GM21390 (cell line): ENCODE measurements around the gene OR51B5.
"Not testable (repeated sequence)": the region's sequence is repeated elsewhere in the genome, so short reads cannot be mapped to it uniquely, and the experiment has no call there.

Experiments
- ATAC-seq: cut with Tn5 transposase; IDR thresholded peaks from one replicate; pipeline ENCODE4 v1.9.1; 2021; ENCODE audit not compliant: unreplicated experiment

The OR51B5 gene

DNA sequence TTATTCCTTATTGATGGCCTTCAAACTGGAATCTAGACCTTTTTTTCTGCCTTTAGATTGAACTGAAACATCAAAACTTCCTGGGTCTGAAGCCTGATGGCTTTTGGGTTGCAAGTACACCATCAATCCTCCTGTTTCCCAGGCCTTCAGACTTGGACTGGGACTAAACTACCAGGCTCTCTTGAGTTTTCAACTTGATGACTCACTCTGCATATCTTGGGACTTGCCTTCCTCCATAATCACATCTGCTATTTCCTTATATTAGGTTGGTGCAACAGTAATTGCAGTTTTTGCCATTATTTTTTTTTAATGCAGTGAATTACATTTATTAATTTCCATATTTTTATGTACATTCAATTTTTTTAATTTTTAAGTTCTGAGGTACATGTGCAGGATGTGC, 7.0 kb downstream of the OR51B5 start:
- no peak for ATAC-seq

DNA sequence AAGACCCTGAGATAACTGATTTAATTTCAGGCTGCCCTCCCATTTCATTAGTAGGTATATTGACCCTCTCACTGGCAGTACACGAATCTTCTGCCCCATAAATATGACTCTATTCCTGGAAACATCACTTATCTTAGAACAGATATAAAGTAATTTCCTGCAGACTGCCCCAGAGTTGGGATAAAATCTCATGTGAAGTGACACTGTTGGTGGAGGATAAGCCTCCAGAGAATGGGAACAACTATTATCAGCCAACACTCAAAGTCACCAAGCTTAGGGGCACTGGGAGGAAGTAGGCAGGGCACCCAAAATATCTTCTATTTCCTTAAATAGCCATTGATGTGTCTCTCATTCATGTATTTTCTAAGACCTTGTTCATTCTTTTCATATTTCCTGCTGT, 8.2 kb downstream of the OR51B5 start:
- no peak for ATAC-seq

DNA sequence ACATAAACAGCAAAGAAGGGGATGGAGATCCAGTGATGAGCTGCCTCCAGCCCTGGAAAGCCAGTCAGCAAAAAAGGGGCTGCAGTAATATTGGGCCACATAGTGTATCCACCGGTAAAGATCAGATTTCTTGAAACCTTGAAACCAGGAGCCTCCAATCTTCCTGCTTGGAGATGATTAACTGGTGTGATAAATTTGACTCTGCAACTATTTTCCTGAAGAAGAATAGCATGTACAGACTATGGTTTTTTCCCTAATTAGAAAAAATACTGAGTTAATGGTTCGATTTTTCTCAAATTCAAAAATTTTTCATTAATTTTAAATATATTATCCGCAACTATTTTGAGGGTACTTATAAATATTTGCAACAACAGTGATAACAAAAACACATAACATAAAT, 19.1 kb downstream of the OR51B5 start, which contains the start of gene OR51B2:
Gene OR51B2 (minus strand): TSS at position 101 of the 400 bp plus-strand sequence. CDS start 0 bp downstream, at position 101.
- ATAC-seq, result no peak

GRCh38 chr11:5317292-5317691, 26.0 kb downstream of the OR51B5 start:
- ATAC-seq, result no peak

- ATAC-seq, result not testable (repeated sequence)
Measured at GRCh38 chr11:5313326-5314023, 29.8 kb downstream of the OR51B5 start.

- no peak for ATAC-seq
Measured at GRCh38 chr11:5310423-5310822, 32.9 kb downstream of the OR51B5 start.

DNA sequence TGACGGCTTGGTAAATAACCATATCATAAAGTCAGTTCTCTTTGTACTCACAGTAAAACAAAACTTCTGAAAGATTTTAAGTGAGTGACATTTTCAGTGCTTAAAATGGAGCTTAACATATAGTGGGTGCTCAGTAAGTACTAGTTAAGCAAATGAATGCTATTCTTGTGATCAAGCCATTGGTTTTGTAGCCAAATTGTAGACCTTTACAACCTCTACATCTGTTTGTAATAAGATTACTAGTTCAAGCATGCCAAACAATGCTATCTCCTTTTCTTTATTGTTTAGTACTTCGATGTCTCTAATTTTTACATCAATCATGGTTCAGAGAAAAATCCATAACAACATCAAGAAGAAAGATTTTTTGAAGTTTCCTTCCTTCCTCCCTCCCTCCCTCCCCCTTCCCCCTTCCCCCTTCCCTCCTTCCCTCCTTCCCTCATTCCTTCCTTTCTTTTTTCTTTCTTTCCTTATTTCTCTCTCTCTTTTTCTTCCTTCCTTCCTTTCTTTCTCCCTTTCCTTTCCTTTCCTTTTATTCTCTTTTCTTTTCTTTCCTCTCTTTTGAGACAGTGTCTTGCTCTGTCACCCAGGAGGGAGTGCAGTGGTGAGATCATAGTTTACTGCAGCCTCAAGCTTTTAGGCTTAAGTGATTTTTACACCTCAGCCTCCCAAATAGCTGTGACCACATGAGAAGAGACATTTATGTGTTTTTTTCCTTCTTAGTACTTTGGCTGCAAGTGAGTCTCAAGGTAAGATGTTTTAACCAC, 35.9 kb downstream of the OR51B5 start:
- no peak for ATAC-seq

GRCh38 chr11:5304046-5304445, 39.3 kb downstream of the OR51B5 start:
- no peak for ATAC-seq

- ATAC-seq, result no peak
Measured at GRCh38 chr11:5303626-5304025, 39.7 kb downstream of the OR51B5 start.

GRCh38 chr11:5301846-5302245, 41.5 kb downstream of the OR51B5 start, which contains the start of gene OR51B4:
OR51B4 (minus strand) TSS chr11:5301946; CDS start chr11:5301946, 0 bp downstream.
- no peak for ATAC-seq

DNA sequence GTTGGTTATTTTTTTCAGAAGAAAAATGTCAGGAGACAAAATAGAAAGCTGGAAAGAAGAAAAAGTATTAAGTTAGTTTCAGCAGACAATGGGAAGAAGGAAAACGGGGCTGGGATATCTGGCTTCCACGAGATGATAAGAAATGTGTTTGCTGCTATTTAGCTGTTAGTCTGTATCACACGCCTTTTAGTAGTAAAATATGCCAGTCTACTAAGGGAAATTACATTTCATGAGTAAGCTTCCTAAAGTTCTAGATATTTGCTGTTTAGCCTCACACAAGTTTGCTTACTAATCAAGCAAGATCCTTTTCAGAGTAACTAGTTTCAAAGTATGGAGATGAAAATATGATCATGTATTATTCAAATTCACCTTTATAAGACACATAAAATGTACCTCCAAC, 43.1 kb downstream of the OR51B5 start:
- no peak for ATAC-seq

DNA sequence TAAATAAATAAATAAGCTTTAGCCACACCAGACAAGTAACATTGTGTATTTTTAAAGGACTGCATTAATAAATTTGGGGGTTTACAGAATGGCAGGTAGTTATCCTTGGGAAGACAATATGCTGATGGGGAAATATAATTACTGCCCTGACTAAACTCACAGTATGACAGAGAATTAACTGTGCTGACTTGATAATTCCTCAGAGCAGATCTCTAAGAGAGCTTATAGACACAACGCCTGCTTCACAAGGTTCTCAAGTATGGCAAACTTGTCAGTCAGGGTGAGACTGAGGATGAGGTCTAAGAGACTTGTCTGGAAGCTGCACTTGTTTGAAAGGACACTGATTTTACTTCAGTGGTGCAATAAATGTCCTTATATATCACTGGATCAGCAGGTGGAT, 44.9 kb downstream of the OR51B5 start:
- no peak for ATAC-seq

DNA sequence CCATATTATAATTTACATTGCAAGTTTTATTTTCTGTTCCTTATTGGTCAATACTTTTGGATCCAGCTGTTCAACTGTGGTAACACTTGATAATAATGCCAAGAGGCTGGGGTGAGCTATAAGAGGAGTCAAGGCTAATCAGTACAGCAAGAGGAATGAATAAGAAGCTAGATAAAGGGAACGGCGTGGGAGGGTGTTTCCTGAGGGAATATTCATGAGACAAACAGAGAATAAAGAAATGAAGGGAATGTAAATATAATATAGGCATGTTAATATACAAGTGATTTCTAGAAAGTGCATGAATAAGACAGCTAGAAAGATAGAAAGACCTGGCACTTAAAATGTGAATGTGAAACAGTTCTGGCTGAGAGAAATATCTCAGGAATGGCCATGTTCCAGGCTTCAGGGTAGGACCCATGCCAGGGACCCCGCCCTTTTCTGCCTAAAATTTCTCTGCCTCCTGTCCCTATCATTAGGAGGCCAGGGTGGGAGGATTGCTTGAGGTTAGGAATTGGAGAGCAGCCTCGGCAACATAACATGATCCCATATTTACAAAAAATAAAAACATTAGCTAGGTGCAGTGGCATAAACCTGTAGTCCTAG, 45.5 kb downstream of the OR51B5 start:
- ATAC-seq, result no peak

GRCh38 chr11:5294342-5294995, 48.9 kb downstream of the OR51B5 start:
- not testable (repeated sequence) for ATAC-seq

GRCh38 chr11:5293028-5293427, 50.3 kb downstream of the OR51B5 start:
- no peak for ATAC-seq
